ENCODE measurements around the gene TRIP11.

TRIP11 gene

GRCh38 chr14:92009604-92010003 is 30.3 kb downstream of the TRIP11 start:
- no peak for DNase-seq

GRCh38 chr14:92005019-92005418 is 34.8 kb downstream of the TRIP11 start:
- DNase-seq = no peak

- DNase-seq = no peak
These were observed 35.8 kb downstream of the TRIP11 start for GRCh38 chr14:92004062-92004461.

- no peak for DNase-seq
These were observed 40.9 kb downstream of the TRIP11 start for GRCh38 chr14:91998667-91999570.

- DNase-seq = no peak
These were observed 42.4 kb downstream of the TRIP11 start for GRCh38 chr14:91997492-91997891.

GRCh38 chr14:91996948-91997371 is 42.9 kb downstream of the TRIP11 start:
- peak; percentile 50 for DNase-seq

GRCh38 chr14:91987192-91987591 is 52.7 kb downstream of the TRIP11 start:
- DNase-seq = no peak

- DNase-seq = no peak
These were observed 54.2 kb downstream of the TRIP11 start for GRCh38 chr14:91985521-91986255.

- no peak for DNase-seq
These were observed 54.9 kb downstream of the TRIP11 start for GRCh38 chr14:91985008-91985407.

- no peak for DNase-seq
These were observed 56.3 kb downstream of the TRIP11 start for GRCh38 chr14:91983588-91983987.

- no peak for DNase-seq
These were observed 59.7 kb downstream of the TRIP11 start for GRCh38 chr14:91980157-91980556.

- DNase-seq = no peak
These were observed 62.0 kb downstream of the TRIP11 start for GRCh38 chr14:91977884-91978283.

- DNase-seq = no peak
These were observed 64.1 kb downstream of the TRIP11 start for GRCh38 chr14:91975763-91976162.

- DNase-seq = no peak
These were observed 68.6 kb downstream of the TRIP11 start for GRCh38 chr14:91971188-91971778.

- no peak for DNase-seq
These were observed 71.6 kb downstream of the TRIP11 start for GRCh38 chr14:91968280-91968679.

- DNase-seq = no peak
These were observed 75.1 kb downstream of the TRIP11 start for GRCh38 chr14:91964724-91965123.

GRCh38 chr14:91964011-91964410 is 75.8 kb downstream of the TRIP11 start:
- no peak for DNase-seq

GRCh38 chr14:91963465-91963864 is 76.4 kb downstream of the TRIP11 start:
- no peak for DNase-seq

- DNase-seq = no peak
These were observed 78.3 kb downstream of the TRIP11 start for GRCh38 chr14:91961297-91962220.

GRCh38 chr14:91957876-91958313 is 82.0 kb downstream of the TRIP11 start:
- no peak for DNase-seq

- DNase-seq = no peak
These were observed 83.2 kb downstream of the TRIP11 start for GRCh38 chr14:91956616-91957015.

GRCh38 chr14:91955168-91955567 is 84.7 kb downstream of the TRIP11 start:
- no peak for DNase-seq
